NCI-H526 (cell line): ENCODE data around the gene APBB2.
"Not testable (repeated sequence)": the region's sequence is repeated elsewhere in the genome, so short reads cannot be mapped to it uniquely, and the experiment has no call there.

ENCODE experiments used
- DNase-seq, 2 experiments: peaks; one replicate each; lab custom pipeline; 2025; lab: John Stamatoyannopoulos, UW

Gene APBB2

GRCh38 chr4:40938337-40938736 lies 276.0 kb downstream of the APBB2 start:
- DNase-seq = no peak

GRCh38 chr4:40937140-40937725 lies 277.1 kb downstream of the APBB2 start:
- no peak for DNase-seq

GRCh38 chr4:40934676-40935075 lies 279.7 kb downstream of the APBB2 start:
- no peak for DNase-seq

GRCh38 chr4:40933272-40934053 lies 280.9 kb downstream of the APBB2 start:
- DNase-seq = no peak

- DNase-seq = no peak
Observed at GRCh38 chr4:40931841-40932240, 282.5 kb downstream of the APBB2 start.

- no peak for DNase-seq
Observed at GRCh38 chr4:40931238-40931637, 283.1 kb downstream of the APBB2 start.

GRCh38 chr4:40927074-40927473 lies 287.3 kb downstream of the APBB2 start:
- DNase-seq = no peak

- DNase-seq = no peak
Observed at GRCh38 chr4:40924793-40925117, 289.6 kb downstream of the APBB2 start.

- DNase-seq = peak; percentile 1 to 63
Observed at GRCh38 chr4:40924096-40924792, 290.1 kb downstream of the APBB2 start.

GRCh38 chr4:40923316-40924095 lies 290.8 kb downstream of the APBB2 start:
- no peak for DNase-seq

GRCh38 chr4:40919976-40920375 lies 294.4 kb downstream of the APBB2 start:
- DNase-seq = not testable (repeated sequence)

GRCh38 chr4:40918330-40918729 lies 296.0 kb downstream of the APBB2 start:
- DNase-seq = no peak

GRCh38 chr4:40916880-40917279 lies 297.5 kb downstream of the APBB2 start:
- DNase-seq = peak in 1 of 2 experiments; percentile 62

GRCh38 chr4:40916218-40916555 lies 298.2 kb downstream of the APBB2 start:
- no peak for DNase-seq

- no peak for DNase-seq
Observed at GRCh38 chr4:40915318-40916217, 298.8 kb downstream of the APBB2 start.

GRCh38 chr4:40912460-40913184 lies 301.7 kb downstream of the APBB2 start:
- DNase-seq = no peak

GRCh38 chr4:40910706-40911105 lies 303.6 kb downstream of the APBB2 start:
- DNase-seq = no peak

GRCh38 chr4:40909363-40909876 lies 304.9 kb downstream of the APBB2 start:
- no peak for DNase-seq

- DNase-seq = peak; percentile 39 to 78
Observed at GRCh38 chr4:40908702-40909362, 305.5 kb downstream of the APBB2 start.

- no peak for DNase-seq
Observed at GRCh38 chr4:40908297-40908696, 306.0 kb downstream of the APBB2 start.
